NT2/D1 (cell line): ENCODE measurements around the gene GSE1.

ENCODE experiments used
- YY1 ChIP-seq: IDR thresholded peaks from 2 replicates; pipeline ENCODE4 v1.6.1; 2011; ENCODE audit not compliant: insufficient read length, insufficient read depth
- ZNF274 ChIP-seq: IDR thresholded peaks from 2 replicates; pipeline ENCODE4 v1.6.1; 2011; ENCODE audit warnings: mild to moderate bottlenecking, low read depth, low read length

GRCh38 chr16:85582229-85582991, 30.7 kb upstream of the GSE1 start:
- no peak for TF ChIP-seq ZNF274
- TF ChIP-seq YY1, result no peak
